Activated T-cell treated with anti-CD3 and anti-CD28 coated beads, Interleukin-2, amount 50 U/mL, for 48 hours (primary cell): ENCODE data around the gene FURIN.
"Not testable (repeated sequence)": the region's sequence is repeated elsewhere in the genome, so short reads cannot be mapped to it uniquely, and the experiment has no call there.

Experiments used
- DNase-seq, 2 experiments: peaks; one replicate each; pipeline ENCODE4 v3.0.0-alpha.2; 2020

Gene FURIN

DNA sequence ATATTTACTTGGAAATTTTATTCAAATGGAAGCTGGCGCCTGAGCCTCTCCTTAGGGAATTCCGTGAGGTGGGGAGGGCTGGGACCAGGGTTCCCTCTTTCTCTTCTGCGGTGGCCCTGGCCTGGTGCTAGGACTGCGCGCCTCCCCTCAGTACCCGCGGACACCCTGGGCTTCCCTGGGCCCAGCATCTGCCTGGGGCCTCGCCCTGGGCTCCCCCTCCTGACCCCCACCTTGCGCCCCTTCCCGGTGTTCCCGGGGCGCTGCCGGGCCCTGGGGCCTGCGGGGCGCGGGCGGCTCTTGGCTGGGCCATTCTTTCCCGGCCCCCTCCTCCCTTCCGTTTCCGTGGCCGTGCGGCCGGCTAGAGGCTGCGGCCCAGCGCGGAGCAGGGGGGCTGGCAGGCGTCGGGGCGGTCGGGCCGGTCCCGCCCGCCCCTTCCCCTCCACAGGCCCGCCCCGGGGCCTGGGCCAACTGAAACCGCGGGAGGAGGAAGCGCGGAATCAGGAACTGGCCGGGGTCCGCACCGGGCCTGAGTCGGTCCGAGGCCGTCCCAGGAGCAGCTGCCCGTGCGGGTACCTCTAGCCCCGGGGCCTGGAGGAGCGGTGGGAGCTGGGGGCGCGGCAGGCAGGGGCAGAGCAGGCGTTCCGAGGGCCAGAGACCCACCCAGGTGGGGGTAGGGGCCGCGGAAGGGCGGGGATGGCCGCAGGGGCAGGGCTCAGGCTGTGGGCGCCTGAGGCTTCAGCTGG is 15.8 kb downstream of the FURIN start, which contains the start of gene FES:
Gene FES (plus strand): TSS at position 529 of the 743 bp plus-strand sequence. CDS start 542 bp downstream, outside the sequence.
- DNase-seq: peak in 1 of 2 experiments; percentile 44

DNA sequence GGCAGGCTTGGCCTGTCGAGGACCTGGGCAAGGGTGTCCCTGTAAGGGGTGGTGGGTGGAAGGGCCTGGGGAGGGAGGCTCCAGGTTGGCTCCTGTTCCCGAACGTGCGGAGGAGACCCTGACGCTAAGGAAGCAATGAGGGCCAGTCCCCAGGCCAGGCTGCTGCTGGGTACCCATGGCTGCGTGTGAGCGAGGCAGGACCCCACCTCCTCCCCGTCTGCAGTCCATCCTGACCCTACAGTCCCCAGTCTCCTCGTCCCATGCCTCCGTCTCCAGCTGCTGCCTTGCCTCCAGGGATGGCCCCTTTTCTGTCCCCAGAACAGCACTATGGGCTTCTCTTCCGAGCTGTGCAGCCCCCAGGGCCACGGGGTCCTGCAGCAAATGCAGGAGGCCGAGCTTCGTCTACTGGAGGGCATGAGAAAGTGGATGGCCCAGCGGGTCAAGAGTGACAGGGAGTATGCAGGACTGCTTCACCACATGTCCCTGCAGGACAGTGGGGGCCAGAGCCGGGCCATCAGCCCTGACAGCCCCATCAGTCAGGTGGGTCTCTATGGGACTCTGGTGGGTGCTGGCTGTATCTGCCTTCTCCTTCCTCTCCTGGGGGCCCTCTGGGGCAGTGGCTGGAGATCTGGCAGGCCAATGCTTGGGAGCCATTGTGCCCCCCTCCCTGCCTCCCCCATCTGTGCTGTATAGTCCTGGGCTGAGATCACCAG is 16.5 kb downstream of the FURIN start:
- peak; percentile 50 to 56 for DNase-seq

DNA sequence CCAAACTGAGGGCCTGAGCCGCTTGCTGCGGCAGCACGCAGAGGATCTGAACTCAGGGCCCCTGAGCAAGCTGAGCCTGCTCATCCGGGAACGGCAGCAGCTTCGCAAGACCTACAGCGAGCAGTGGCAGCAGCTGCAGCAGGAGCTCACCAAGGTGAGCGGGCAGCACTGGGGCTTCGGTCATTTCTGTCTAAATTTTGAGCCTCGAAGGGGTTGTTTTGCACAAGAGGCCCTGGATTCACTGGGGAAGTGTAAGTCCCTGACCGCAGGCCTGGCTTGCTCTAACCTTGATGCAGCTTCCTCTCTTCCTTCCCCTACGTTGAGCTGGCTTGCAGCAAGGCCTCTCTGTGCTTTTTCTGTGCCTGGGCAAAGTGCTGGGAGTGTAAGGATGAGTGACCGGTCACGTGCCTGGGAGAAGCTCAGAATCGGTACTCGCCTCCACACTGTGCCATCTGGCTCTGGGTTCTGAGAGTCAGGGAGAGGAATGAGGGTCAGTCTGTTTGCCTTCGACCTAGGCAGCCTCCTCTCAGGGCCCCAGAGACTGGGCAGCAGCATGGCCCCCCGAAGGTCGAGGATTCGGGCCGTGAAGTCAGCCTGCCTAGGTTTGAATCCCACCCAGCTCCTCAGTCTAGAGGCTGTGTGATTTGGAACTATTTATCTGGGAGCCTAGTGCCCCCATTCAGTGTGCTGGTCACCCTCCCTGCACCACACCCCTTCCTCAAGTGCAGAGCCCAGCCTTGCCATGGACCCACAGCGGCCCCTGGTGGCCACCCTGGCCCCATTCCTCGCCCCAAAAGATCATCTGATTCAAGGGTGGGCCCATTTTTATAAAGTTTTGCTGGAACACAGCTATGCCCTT is 17.3 kb downstream of the FURIN start:
- DNase-seq: peak; percentile 89 to 90

DNA sequence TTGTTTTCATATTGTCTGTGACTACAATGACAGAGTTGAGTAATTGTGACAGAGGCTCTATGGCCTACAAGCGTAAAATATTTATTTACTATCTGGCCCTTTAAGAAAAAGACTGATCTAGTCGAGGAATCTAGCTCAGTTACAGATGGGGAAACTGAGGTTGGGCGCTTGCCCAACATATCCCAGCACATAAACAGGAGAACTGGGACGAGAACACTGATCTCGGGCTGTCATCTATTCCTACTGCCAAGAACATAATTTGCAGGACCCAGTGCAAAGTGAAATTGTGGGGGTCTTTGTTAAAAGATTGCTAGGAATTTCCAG is 17.9 kb downstream of the FURIN start:
- DNase-seq: no peak

DNA sequence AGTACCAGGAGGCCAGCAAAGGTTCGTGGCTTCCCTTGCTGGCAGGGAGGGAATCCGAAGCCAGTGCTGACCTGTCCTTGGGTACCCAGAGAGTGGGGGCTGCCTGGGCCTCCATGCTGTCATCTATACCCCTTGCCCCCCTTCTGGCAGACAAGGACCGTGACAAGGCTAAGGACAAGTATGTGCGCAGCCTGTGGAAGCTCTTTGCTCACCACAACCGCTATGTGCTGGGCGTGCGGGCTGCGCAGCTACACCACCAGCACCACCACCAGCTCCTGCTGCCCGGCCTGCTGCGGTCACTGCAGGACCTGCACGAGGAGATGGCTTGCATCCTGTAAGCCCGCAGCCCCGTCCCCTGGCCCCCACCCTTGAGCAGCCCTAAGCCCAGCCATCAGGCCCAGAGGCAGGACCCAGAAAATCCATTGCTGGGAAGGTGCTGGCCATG is 18.7 kb downstream of the FURIN start:
- DNase-seq: no peak

DNA sequence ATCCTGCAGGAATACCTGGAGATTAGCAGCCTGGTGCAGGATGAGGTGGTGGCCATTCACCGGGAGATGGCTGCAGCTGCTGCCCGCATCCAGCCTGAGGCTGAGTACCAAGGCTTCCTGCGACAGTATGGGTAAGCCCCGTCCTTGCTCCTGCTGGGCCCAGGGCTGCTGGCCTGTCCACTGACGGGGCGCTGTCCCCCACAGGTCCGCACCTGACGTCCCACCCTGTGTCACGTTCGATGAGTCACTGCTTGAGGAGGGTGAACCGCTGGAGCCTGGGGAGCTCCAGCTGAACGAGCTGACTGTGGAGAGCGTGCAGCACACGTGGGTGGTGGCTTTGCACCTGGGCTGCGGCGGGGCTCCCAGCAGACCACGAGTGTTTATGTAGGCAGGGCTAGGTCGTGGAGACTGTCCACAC is 20.9 kb downstream of the FURIN start:
- no peak for DNase-seq

DNA sequence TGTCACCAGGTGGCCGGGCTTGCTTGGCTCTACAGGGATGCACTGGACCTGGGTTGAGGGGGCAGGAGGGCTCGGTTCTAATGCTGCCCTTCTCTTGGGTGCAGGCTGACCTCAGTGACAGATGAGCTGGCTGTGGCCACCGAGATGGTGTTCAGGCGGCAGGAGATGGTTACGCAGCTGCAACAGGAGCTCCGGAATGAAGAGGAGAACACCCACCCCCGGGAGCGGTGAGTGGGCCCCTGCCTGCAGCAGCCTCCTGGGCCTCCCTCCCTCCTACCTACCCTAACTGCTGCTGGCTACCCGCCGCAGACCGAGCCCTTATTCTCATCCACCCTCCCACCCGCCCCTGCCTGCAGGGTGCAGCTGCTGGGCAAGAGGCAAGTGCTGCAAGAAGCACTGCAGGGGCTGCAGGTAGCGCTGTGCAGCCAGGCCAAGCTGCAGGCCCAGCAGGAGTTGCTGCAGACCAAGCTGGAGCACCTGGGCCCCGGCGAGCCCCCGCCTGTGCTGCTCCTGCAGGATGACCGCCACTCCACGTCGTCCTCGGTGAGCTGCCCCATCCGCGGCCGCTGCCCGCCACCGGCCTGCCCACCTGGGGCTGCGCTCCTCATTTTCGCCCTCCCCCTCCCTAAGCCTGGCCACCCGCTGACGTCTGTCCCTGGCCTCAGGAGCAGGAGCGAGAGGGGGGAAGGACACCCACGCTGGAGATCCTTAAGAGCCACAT is 21.5 kb downstream of the FURIN start:
- DNase-seq: no peak

DNA sequence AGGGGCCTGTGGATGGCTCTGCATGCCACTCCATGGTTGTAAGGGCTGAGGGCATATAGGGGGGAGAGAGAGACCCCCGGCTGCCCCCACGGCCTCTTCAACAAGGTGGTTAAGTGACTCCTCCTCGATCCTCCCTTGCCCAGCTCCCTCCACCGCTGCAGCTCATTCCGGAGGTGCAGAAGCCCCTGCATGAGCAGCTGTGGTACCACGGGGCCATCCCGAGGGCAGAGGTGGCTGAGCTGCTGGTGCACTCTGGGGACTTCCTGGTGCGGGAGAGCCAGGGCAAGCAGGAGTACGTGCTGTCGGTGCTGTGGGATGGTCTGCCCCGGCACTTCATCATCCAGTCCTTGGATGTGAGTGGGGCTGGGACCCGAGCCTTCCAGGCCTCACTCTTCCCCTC is 22.5 kb downstream of the FURIN start:
- DNase-seq: no peak

DNA sequence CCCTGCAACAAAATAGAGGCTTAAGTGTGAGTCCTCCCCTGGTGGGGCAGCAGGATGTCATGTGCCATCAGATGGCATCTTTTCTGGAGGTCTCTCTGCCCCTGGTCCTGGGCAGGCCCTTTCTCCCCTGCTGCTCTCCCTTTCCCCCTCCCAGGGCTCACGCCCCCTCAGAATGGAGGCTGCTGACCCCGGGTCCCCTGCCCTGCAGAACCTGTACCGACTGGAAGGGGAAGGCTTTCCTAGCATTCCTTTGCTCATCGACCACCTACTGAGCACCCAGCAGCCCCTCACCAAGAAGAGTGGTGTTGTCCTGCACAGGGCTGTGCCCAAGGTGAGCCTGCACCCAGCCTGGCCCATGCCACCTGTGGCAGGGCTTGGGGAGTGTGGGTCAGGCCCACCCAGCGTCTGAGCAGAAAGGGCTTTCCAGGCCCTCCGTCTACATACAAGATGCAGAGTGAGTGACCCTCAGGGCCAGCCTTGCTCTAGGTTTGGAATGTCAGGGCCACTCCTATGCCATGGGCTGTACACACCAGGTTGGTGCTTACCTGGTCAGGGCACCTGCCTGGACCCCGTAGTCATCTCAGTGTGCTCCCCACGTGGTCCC is 23.1 kb downstream of the FURIN start:
- DNase-seq: no peak

DNA sequence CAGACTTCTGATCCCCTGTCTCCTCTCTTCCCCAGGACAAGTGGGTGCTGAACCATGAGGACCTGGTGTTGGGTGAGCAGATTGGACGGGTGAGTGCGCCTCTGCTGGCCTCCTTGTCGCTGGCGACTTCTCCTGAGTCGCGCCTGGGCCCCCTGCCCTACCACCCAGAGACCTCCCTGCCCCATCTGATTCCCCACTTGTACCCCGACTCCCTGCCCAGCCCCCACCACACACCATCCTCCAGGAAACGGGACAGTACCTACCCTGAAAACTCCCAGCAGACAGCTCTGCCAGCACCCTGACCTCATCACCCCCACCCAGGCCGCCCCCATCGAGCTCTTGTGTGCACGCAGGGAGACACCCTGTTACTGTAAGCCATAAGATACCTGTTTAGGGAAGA is 23.6 kb downstream of the FURIN start:
- DNase-seq: no peak

DNA sequence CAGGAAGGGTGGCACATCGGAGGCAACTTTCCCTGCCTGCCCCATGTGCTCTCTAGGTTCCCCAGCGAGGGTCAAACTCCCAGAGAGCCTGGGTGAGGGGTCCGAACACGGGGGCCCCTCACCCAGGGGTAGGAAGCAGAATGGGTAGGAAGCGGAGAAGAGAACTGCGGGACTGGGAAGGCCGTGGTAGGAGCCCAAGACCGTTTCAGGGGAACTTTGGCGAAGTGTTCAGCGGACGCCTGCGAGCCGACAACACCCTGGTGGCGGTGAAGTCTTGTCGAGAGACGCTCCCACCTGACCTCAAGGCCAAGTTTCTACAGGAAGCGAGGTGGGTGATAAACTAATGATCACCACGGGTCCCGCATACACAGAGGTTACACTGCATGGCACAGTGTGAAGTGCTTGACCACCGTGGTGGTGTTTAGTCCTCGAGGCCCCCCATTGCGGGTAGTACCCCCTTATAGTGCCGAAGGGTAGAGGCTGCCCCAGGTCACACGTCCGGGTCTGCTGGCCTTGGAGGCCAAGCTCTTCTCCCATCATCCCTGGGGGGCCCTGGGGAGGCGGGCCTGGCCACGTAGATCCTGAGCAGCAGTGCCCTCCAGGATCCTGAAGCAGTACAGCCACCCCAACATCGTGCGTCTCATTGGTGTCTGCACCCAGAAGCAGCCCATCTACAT is 24.2 kb downstream of the FURIN start:
- DNase-seq: no peak

DNA sequence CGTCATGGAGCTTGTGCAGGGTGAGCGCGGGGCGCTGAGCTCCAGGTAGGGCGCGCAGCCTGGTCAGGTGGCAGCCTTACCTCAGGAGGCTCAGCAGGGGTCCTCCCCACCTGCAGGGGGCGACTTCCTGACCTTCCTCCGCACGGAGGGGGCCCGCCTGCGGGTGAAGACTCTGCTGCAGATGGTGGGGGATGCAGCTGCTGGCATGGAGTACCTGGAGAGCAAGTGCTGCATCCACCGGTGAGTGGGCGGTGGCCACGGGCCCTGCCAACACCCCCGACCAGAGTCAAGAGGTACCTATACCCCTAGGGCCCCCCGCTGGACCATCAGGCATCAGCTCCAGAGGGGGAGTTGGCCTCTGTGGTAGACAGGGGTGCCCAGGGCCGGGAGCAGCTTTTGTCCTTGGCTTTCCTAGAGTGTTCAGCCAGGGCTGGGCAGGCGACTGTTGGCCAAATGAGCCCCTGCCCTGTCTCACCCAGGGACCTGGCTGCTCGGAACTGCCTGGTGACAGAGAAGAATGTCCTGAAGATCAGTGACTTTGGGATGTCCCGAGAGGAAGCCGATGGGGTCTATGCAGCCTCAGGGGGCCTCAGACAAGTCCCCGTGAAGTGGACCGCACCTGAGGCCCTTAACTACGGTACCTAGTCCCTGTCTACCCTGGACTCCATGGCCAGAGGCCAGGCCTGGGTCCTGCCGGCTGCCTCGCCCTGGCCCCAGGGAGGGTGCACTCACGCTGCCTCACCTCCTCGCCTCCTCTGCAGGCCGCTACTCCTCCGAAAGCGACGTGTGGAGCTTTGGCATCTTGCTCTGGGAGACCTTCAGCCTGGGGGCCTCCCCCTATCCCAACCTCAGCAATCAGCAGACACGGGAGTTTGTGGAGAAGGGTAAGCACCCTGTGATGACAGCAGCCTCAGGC is 25.0 kb downstream of the FURIN start:
- no peak for DNase-seq

DNA sequence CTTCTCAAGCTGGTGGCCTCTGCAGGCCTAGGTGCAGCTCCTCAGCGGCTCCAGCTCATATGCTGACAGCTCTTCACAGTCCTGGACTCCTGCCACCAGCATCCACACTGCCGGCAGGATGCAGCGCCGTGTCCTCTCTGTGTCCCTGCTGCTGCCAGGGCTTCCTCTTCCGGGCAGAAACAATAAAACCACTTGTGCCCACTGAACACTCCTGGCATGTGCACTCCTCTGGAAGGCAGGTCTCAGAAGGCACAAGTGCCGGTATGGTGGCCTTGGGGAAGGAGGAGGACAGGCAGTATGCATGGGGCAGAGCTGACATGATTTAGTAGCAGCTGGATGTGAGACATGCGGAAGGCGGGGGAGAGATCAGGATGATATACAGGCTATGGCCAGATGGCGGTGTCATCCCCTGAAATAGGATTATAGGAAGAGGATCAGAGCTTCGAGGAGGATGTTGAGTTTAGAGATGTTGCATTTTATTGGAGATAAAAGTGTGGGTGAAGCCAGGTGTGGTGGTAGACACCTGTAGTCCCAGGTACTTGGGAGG is 27.3 kb downstream of the FURIN start:
- DNase-seq: no peak

DNA sequence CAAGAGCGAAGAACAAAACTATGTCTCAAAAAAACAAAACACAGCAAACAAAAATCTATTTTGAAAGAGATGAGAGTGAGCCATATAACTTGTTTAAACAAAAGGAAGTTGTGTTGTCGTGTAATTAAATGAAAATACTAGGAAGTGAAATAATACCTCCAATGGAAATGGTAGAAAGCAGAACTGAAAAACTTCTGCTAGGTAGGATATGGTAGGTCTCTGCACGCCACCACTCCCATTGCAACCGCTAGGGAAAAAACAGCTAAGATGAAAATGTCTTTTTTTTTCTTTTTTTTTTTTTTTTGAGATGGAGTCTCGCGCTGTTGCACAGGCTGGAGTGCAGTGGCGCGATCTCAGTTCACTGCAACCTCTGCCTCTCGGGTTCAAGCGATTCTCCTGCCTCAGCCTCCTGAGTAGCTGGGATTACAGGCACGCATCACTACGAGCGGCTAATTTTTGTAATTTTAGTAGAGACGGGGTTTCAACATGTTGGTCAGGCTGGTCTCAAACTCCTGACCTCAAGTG is 28.8 kb downstream of the FURIN start:
- not testable (repeated sequence) for DNase-seq

DNA sequence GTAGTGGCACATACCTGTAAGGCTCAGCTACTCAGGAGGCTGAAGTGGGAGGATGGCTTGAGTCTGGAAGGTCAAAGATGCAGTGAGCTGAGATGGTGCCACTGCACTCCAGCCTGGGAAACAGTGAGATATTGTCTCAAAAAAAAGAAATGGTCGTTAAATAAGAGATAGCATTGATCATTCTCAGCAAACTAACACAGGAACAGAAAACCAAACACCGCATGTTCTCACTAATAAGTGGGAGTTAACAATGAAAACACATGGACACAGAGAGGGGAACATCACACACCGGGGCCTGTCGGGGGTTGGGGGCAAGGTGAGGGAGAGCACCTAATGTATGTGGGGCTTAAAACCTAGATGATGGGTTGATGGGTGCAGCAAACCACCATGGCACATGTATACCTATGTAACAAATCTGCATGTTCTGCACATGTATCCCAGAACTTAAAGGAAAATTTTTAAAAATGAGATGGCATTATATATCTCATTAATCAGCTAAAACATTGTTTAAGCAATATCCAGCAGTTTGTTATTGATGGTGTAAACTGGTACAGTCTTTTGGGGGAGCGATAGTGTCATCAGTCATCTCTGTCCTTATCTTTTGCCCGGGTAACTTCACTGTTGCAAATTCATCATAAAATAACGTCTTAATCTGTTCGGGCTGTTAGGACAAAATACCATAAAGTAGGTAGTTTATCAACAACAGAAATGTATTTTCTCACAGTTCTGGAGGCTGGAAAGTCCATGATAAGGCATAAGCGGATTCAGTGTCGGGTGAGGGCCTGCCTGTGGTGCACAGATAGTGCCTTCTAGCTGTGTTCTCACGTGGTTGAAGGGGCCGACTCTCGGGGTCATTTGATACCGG is 33.0 kb downstream of the FURIN start:
- DNase-seq: no peak

DNA sequence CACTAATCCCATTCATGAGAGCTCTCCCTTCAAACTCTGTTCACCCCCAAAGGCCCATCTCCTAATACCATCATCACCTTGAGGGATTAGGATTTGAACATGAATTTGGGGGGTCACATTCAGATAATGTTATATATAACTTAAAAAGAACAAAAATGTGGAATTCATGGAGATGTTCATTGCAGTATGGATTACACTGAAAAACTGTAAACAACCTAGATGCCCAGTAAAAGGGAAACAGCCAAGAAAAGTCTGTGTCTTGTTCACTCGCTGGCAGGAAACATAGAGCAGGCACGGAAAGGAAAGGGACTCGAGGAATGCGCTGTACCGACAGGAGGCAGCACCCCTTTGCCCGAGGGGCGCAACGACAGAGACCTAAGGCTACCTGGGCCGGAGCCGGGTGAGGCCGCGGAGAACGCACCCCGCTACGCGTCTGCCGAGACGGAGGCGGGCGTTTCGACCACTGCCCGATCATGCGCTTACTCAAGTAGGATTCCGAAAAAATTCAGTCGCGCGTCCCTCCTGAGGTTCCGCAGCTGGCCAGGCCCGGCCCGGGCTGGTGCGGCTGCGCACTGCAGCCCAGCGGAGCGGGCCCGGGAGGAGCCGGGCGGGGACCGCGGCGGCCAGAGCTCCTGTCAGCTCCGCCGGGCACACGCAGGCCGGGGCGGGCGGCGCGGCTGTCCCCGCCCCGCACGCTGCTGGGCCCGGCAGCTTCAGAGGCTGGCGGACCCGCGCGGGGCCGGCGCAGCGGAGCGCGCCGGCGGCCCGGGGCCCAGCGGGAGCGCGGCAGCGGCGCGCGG is 33.9 kb downstream of the FURIN start:
- DNase-seq: peak; percentile 82 to 86

DNA sequence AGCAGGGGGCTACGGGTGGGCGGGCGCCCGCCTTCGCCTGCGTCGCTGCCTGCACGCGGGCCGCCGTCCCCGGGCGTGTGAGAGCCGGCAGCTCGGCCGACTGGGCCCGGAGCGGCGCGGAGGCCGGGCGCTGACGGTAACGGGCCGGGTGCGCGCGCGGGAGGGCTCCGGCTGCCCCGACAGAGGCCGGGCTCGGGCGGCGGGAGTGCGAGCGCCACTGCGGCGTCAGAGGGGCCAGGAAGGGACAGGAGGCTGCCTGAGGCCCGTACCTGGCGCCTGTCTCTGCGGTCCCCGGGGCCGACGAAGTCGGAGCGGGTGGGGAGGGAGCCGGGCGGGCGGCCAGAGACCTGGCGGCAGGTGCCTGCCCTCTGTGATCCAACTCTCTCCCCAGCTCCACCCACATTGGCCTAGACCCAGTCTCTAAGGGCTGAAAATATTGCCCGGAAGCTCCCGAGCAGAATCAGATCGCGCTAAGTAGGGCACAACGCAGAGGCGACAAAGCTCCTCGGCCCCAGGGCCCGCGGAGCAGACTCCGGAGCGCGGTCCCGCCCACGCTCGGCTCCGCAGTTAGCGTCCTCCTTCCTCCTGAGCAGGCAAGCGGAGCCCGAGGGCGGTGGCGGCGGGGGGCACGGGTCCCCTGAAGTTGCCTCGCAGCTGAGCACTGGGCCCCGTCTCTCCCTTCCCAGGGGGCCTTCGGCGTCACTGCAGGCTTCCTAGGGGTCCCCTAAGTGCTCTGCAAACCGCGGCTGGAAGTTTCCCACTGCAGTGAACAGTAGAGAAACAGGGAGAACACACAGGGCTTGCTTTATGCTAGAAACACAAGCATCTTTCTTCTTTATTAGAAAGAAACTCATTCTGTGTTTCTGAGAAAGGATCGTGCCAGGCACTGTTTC is 34.7 kb downstream of the FURIN start, which contains the start of gene MAN2A2:
Gene MAN2A2 (plus strand): TSS at position 463 of the 893 bp plus-strand sequence. CDS start 906 bp downstream, outside the sequence.
- DNase-seq: peak; percentile 86 to 89
